Stimulated activated CD4-positive, alpha-beta T cell treated with anti-CD3 and anti-CD28 coated beads, Interleukin-1b, Interleukin-23, amount 100 ng/mL, for 24 hours (primary cell): ENCODE results near the gene PYM1.

Experiments
- DNase-seq, 4 experiments: peaks; one replicate each; pipeline ENCODE4 v3.0.0-alpha.2; 2020; ENCODE audit warnings: low read depth in 4 of 4, low spot score in 1 of 4

Gene PYM1

DNA sequence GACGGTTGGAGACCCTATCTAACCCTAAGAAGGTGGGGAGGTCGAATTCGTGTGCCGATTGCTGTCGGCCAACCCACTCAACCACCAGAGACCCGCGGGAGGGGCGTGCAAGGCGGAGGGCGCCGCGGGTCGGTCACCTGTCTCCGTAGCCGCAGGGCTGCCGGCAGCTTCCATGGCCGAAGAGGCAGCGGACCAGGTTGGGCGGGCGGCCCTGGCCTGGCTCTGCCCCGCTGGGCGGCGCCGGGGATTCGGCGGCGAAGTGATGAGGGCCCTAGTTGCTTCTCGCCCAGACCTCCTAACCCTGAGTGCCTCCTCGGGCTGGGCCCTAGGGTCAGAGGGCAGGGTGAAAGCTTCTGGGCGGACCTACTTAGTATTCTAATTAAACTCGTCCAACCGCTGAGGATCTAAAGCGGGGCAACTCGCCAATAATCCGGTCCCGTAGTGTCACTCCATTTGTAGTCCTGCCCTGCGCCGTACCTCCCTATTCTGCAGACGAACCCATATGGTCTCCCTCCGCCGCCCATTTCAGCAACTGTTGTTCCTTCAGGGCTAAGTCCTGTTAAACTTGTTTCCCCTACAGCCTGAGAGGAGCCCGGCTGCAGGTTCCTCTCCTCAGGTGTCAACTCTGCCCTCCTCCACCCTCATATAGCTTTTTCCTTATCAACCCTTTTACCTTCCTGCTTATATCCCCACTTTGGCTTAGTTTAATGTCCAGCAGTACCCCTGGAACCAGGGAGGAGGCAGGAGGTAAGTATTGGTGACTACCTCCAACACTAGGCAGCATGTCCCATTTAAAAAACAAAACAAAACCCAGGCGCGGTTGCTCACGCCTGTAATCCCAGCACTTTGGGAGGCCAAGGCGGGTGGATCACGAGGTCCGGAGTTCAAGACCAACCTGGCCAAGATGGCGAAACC lies at the start of gene PYM1:
Gene PYM1, minus strand, starts transcription at position 307 of the 915 bp plus-strand sequence. Its CDS starts 133 bp downstream, at position 174.
- peak in 1 of 4 experiments; percentile 62 for DNase-seq

DNA sequence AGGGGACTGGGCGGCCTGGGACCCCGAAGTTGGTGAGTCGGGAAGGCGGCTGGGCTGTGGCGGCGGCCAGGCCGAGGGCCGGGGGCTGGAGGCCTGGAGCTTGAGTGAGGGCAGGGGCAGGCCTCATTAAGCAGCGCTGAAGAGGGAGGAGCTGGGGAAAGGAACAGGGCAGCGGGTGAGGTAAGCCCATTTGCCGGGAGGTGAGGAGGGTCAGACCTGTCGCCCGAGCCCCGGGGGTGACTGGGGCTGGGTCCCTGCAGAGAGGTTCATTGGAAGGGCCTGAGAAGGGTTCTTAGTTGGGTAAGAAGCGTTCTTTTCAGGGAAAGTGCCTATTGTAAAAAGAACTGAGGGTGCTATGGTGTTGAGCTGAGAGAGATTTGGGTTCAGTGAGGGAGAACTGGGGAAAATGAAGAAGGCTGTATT lies 46.6 kb upstream of the PYM1 start:
- peak in 2 of 4 experiments; percentile 10 to 19 for DNase-seq

DNA sequence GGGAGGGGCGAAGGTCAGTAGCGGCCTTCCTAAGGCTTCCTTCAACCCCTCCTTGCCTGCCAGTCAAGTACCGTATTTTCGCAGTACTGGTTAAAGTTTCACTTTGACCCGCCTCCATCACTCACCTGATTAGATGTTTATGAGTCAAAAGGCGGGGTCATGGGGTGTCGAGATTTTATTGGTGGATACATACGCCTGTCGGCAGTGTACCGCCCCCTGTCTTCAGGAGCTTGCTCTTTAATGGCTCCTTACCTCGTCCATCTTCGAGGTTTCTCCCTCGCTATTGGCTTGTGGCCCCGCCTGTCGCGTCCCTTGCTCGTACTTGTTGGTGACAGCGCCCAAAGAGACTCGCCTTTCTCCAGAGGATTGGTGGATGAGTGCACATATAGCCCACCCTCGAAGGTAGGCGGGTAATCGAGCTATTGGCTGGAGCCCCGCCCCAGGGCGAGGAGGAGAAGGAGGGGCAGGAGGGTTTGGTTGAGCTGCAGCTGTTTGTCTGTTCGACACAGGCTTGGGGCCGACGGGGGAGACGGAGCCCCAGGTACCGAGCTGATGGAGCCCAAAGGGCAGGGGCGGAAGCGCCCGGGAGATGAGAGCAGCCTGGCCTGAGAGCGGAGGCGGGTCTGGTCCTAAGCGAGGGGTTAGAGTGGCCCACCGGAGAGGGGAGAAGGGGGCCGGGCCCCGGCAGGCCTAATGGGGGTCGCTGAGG lies 46.1 kb upstream of the PYM1 start, which contains the start of gene RAB5B:
Gene RAB5B, plus strand, starts transcription at position 480 of the 709 bp plus-strand sequence. CDS start 12,883 bp downstream, outside the sequence.
- DNase-seq: peak; percentile 87 to 96 (median 94)

DNA sequence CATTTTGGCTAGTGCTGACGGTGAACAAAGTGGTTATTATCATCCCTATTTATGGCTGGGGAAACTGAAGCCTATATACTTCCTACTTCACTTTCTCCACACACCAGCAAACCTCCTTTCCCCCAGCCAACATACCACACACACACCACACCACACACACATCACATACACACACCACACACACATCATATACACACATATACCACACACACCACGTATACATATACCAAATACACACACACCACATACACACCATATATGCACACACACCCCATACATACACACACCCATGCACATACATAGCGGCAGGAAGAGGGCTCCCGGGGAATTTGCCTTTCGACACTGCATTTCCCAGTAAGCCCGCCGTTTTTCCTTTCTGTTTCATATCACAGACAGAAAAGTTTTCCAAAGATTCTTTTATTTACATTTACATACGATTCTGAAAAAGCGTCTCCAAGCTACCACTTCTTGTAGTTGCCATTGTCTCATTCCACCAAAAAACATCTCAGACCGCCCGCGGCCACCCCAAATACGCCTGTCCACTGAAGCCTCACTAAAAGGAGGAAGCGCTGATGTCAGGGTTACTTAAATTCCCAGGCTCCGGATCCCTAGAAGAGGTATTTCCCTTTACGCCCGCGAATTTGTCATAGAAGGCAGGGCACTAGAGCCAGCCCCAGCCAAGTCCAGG lies 45.4 kb upstream of the PYM1 start:
- no peak for DNase-seq

DNA sequence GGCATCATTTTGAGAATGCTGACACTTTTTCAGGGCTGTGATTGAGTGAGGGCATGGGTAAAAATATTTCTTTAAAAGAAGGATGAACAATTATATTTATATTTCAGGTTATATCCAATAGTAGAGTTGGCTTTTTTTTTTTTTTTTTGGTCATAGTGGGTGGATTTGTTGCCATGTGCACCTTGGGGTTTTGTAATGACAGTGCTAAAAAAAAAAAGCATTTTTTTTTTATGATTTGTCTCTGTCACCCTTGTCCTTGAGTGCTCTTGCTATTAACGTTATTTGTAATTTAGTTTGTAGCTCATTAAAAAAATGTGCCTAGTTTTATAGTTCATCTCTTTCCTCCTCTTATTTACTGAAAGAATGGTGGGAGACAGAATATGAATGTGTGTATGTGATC lies 44.8 kb upstream of the PYM1 start:
- DNase-seq: no peak

DNA sequence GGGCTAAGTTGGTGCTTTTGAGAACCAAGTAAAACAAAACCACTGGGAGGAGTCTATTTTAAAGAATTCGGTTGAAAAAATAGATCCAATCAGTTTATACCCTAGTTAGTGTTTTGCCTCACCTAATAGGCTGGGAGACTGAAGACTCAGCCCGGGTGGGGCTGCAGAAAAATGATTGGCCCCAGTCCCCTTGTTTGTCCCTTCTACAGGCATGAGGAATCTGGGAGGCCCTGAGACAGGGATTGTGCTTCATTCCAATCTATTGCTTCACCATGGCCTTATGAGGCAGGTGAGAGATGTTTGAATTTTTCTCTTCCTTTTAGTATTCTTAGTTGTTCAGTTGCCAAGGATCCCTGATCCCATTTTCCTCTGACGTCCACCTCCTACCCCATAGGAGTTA lies 44.3 kb upstream of the PYM1 start:
- DNase-seq: no peak

DNA sequence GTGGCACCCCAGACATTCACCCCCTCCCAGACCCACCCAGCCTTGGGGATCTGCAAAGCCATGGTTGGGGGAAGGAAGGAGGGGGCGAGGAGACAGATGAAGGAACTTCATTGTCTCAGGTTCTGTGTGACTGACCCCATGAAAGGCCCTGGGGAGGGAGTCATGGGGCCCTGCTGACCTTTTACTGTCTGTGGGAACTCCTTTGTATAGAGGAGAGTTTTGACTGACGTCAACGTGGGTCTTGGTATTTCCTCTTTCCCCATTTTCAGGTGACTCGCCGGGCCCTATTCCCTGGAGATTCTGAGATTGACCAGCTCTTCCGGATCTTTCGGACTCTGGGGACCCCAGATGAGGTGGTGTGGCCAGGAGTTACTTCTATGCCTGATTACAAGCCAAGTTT lies 43.1 kb upstream of the PYM1 start:
- DNase-seq: no peak

DNA sequence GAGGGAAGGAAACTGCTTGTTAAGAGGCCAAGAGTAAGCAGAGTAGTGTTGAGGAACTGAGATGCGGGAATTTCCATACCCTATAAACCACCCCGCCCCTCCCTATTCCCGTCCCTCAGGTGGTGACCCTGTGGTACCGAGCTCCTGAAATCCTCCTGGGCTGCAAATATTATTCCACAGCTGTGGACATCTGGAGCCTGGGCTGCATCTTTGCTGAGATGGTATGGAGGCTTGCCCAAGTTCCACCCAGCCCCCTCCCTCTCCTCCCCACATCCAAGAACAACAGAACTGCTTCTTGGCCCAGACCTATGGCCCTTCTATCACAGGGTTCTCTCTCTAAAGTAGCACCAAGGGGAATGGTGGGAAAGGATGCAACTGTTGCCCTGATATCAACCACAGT lies 41.7 kb upstream of the PYM1 start:
- DNase-seq: no peak

DNA sequence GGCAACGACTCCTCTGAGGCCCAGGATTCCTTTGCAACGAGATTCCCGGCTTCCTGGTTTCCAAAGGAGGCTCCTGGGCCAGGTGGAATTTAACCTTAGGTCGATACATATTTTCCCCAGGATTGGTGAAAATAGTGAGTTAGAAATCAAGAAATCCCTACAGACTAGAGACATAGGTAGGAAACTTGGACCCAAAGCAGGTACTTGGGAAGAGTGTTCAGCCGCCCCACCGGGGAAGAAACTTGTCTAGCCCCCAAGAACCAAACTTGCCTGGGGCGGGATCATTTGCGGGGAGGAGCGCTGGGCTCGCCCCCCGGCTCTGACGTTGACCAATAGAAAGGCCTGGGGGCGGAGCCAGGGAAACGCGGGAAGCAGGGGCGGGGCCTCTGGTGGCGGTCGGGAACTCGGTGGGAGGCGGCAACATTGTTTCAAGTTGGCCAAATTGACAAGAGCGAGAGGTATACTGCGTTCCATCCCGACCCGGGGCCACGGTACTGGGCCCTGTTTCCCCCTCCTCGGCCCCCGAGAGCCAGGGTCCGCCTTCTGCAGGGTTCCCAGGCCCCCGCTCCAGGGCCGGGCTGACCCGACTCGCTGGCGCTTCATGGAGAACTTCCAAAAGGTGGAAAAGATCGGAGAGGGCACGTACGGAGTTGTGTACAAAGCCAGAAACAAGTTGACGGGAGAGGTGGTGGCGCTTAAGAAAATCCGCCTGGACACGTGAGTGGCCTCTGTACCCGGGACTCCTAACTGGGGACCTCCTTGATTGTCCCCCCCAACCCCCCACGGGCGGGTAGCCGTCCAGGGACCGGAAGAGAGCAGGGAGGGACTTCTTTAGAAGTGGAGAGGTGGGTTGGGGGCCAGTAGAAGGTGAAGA lies 39.0 kb upstream of the PYM1 start, which contains the start of gene CDK2:
Gene CDK2, plus strand, starts transcription at position 423 of the 874 bp plus-strand sequence. Its CDS starts 179 bp downstream, at position 602.
- DNase-seq: peak; percentile 83 to 94 (median 86)

DNA sequence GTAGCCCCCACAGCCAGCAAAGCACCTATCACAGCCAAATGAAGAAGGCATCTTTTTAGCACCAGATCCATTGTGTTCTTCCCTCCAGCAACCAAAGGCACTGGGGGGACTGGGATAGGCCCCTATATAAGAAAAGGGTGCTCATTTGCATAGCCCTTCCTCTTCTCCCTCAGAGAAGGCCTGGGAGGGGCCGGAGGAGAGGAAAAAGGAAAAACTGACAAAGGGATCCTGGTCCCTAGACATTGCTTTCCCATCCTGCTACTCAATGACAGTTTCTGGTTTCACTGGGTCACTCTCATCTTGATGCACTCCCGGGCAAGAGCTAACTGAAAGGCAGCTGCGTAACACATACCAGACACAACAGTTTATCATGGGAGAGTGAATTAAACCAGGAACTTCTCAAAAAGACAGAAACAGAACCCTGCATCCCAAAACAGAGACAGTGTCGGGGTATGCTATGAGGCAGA lies 38.3 kb upstream of the PYM1 start, which contains the start of gene PMEL:
Gene PMEL, minus strand, starts transcription at position 102 of the 467 bp plus-strand sequence. Its CDS starts 31 bp downstream, at position 71.
- DNase-seq: no peak

DNA sequence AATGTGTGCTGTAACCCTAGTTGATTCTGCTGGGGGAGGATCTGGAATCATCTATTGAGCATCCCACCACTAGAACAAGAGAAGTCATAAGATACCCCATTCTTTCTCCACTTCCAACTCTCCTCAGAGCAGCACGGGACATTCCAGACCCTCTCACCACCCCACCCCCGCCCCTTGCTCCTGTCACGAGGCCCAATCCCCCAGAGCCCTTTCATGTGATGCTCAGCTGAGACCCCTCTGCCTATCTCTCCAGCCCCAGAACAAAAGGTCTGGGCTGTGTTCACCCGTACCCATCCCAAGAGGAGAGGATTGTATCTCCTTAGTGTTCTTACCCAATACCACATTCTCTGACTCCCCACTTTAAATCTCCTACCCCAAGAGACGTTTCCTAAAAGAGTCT lies 37.5 kb upstream of the PYM1 start:
- DNase-seq: no peak

DNA sequence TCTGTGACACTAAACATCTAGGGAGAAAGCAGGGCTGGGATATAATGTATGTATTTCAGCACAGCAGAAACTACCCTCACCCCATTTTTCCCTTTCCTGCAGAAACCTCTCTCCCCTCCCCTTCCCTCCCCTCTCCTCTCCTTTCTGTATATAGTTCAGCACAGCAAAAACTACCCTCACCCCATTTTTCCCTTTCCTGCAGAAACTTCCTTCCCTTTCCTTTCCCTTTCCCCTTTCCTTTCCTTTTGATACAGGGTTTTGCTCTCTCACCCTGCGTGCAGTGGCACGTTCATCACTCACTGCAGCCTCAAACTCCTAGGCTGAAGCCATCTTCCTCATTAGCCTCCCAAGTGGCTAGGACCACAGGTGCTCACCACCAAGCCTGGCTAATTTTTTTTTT lies 36.1 kb upstream of the PYM1 start:
- DNase-seq: no peak

DNA sequence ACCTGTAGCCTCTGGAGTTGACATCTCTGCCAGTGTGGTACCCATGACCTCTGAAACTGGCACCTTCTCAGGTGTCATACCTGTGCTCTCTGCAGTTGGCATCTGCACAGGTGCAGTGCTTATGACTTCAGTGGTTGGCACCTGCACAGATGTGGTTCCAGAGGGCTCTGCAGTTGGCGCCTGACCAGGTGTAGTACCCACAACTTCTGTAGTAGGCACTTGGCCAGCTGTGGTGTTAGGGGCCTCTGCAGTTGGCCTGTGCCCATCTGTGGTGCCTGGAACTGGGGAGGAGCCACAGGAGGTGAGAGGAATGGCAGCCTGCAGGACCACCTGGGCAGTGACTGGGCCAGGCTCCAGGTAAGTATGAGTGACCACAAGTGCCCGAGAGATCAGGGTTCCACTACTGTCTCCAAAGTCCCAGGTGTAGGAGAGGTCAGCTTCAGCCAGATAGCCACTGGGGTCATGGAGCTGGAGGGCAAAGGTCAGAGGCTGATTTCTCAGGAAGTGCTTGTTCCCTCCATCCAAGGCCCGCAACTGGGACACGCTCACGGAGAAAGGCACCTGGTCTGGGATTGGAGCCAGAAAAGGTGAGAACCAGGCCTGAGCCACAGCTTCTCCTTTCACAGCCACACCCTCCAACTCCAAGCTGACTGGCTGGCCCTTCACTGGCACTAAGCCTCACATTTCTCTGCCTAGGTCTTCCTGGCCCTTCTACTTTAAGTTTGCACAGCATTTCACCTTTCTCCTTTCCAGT lies 29.6 kb upstream of the PYM1 start:
- DNase-seq: no peak

DNA sequence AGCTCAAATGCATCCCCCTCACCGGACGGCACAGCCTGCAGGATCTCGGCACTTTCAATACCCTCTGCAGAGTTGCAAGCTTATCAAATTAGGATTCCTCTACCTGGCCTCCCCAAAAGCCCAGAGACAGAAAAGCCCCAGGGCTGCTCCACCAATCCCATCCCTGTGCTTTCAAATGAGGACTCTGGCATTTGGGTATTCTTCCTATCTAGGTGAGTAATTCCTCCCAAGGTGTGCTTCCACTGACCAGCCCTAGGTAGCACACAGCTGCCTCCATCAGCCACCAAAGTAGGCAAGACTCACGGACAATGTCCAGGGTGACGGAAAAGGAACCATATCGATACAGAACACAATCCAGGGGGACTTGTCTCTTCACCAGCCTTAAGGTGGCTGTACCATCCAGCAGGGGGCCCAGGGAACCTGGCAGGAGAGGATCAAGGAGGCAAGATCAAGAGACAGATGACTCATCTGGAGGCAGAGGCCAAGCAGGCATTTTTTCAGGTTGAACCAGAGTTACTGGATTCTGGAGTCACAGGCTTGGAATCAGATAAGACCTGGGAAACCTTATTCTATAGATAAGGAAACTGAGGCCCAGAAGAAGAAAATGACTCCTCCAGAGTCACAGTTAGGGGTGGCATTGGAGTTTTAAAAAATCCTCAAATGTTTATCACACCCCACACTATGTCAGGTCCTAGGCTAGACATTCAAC lies 28.3 kb upstream of the PYM1 start:
- DNase-seq: peak in 2 of 4 experiments; percentile 28 to 36

DNA sequence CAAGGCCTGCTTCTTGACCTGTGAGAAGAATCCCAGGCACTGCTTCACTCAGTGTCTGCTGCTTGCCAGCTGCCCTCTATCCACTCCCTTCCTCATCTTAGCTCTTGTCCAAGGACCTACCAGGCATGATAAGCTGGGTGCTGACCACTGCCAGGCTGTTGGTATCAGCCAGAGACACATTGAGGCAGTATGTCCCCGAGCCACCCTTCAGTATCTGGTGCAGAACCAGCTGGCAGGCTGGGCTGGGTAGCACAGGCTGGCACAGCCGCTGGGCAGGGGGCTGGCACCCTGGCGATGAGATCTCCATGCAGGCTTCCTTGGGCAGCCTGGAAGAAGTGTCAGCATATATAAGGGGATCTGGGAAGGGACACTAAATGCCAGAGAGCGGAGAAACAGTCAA lies 27.6 kb upstream of the PYM1 start:
- DNase-seq: no peak

DNA sequence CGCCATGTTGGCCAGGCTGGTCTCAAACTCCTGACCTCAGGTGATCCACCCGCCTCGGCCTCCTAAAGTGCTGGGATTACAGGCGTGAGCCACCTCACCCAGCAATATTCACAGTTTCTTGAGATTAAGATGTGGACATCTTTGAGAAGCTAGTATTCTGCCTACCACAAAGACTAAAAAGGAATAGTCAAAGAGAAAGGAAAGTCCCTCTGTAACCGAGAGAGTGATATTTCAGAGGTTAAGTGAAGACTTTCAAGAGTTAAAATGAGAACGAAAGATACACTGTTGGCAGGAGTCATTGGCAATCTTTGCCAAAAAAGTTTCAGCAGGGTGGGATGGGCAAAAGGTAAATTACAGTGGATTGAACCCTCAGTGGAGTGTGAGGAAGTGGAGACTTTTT lies 18.9 kb upstream of the PYM1 start:
- no peak for DNase-seq

DNA sequence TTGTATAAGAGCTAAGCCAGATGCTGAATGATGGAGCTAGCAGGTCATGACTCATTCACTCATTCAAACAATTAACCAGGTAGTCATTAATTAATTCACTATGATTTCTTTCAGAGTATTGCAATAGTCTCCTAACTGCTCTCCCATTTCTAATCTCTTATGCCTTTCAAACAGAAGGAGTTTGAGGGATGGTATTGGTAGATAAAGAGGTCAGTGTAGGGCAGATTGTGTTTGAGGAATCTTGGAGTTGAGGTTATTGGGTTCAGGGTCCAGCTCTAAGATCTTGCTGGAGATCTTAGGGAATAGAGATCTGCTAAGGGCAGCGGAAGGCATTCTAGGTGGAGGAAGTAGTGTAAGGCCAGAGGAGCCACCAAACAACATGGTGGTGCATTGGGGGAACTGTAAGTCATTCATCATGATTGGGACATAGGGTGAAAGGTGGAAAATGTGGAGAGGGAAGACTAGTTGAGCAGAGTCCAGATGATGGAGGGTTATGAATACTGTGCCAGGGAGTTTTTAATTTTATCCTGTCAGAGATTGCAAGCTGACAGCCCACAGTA lies 15.0 kb upstream of the PYM1 start:
- no peak for DNase-seq

DNA sequence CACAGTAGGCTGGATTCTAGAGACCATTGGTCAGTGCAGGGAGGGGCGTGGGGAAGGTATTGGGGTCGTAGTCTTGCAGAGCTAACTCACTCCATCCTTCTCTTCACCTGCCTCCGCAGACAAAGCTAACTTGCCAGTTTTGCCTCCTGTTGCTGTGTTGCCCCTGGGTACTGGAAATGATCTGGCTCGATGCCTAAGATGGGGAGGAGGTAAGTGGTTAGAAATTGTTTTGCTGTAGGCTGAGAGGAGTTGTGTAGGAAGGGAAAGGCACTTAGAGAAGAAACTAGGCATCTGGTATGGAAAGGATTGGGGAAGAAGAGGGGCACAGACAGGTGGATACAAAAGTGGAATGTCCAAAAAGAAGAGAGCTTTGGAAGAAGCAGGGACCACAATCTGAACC lies 14.4 kb upstream of the PYM1 start:
- DNase-seq: no peak
